HepG2 (cell line): Measurements from ENCODE around the gene RASAL3. TPM values are rescaled to one million over a fixed set of nuclear protein-coding genes. Genes with fewer than 3 reads are reported as not detected.

ENCODE experiments used
- ATAC-seq: fragments of 200-7000 bp; cut with Tn5 transposase; 3 replicates; pipeline ENCODE4 v1.9.1; 2020; ENCODE audit warnings: mild to moderate bottlenecking, moderate library complexity
- BruUV-seq: library from RNA; stranded (reverse); fragments of 400-500 nt; replicated peaks from 2 replicates; lab custom pipeline; 2021; lab: Mats Ljungman, UMichigan
- CTCF ChIA-PET: fragments of 300-600 bp; formaldehyde crosslinking; extraction: SDS; loops from one replicate; lab custom pipeline; 2021; ENCODE audit warnings: low total read pairs, inconsistent platforms, low intra/inter-chr PET ratio; lab: Yijun Ruan, JAX
- POLR2A ChIA-PET: fragments of 350-600 bp; sonication (Branson Sonifier 250); formaldehyde crosslinking; loops from one replicate; lab custom pipeline; 2020; ENCODE audit warnings: antibody characterized with exemption, inconsistent platforms; lab: Yijun Ruan, JAX
- DNase-seq: peaks from one replicate; pipeline ENCODE4 v3.0.0-alpha.2; 2015; ENCODE audit warnings: low spot score
- FAIRE-seq: peaks from 3 replicates; lab custom pipeline; 2011; peaks lifted over from hg19 to GRCh38; lab: Jason Lieb, UNC
- H2AFZ ChIP-seq: one replicate; pipeline ENCODE4 v1.6.1; 2011; ENCODE audit warnings: low read length, inconsistent platforms
- H3K27ac ChIP-seq: fragments of 300-600 bp; 3 replicates; pipeline ENCODE4 v1.8.0; 2011; ENCODE audit warnings: mixed run types, mild to moderate bottlenecking, mixed read lengths, low read length, inconsistent platforms; ENCODE audit not compliant: insufficient read depth; ENCODE audit errors: extremely low read length
- H3K27me3 ChIP-seq, 2 experiments: fragments of 200-600 bp in 1 of 2; 2 replicates in 1 of 2; 3 replicates in 1 of 2; pipeline versions ENCODE4 v1.6.0 to v1.8.0; 2011; ENCODE audit warnings: low read length in 2 of 2, mild to moderate bottlenecking in 2 of 2, moderate library complexity in 2 of 2, inconsistent platforms in 1 of 2; ENCODE audit not compliant: insufficient read depth in 2 of 2, control insufficient read depth in 1 of 2
- H3K36me3 ChIP-seq, 2 experiments: fragments of 200-600 bp in 1 of 2; replicated peaks in 1 of 2; 2 replicates in 1 of 2; 3 replicates in 1 of 2; pipeline versions ENCODE4 v1.5.1 to v1.8.0; 2011; ENCODE audit warnings: low read length in 2 of 2, inconsistent platforms in 1 of 2; ENCODE audit not compliant: insufficient read depth in 2 of 2, control insufficient read depth in 1 of 2
- H3K4me1 ChIP-seq: 2 replicates; pipeline ENCODE4 v1.5.1; 2012; ENCODE audit warnings: low read length, inconsistent platforms; ENCODE audit not compliant: insufficient read depth
- H3K4me2 ChIP-seq: 2 replicates; pipeline ENCODE4 v1.6.0; 2011; ENCODE audit warnings: low read depth, low read length, inconsistent platforms
- H3K4me3 ChIP-seq, 3 experiments: fragments of 200-600 bp in 1 of 3; sonication (generic), shearing (Covaris generic) in 1 of 3; replicated peaks in 1 of 3; 2 replicates each; pipeline ENCODE4 v1.5.1; 2011 to 2016; ENCODE audit warnings: low read length in 3 of 3, inconsistent platforms in 2 of 3, low read depth in 2 of 3, mild to moderate bottlenecking in 2 of 3, control low read depth in 1 of 3, mixed read lengths in 1 of 3; ENCODE audit not compliant: insufficient read depth in 1 of 3
- H3K79me2 ChIP-seq: one replicate; pipeline ENCODE4 v1.6.1; 2011; ENCODE audit warnings: low read length, inconsistent platforms; ENCODE audit not compliant: insufficient read depth
- H3K9ac ChIP-seq: 2 replicates; pipeline ENCODE4 v1.6.0; 2011; ENCODE audit warnings: mild to moderate bottlenecking, low read depth, low read length, inconsistent platforms; ENCODE audit not compliant: insufficient read depth
- H3K9me3 ChIP-seq: 2 replicates; pipeline ENCODE4 v1.5.1; 2012; ENCODE audit warnings: mild to moderate bottlenecking, low read length
- H4K20me1 ChIP-seq: 2 replicates; pipeline ENCODE4 v1.6.0; 2011; ENCODE audit warnings: inconsistent platforms, mild to moderate bottlenecking, low read length, moderate library complexity; ENCODE audit not compliant: insufficient read depth
- DMAP1 ChIP-seq: IDR thresholded peaks from 2 replicates; pipeline ENCODE4 v1.6.1; 2016
- ERF ChIP-seq: IDR thresholded peaks from 2 replicates; pipeline ENCODE4 v1.6.1; 2018; ENCODE audit warnings: missing biosample characterization, missing genetic modification reagents
- HOXA3 ChIP-seq: sonication (generic); formaldehyde crosslinking; IDR thresholded peaks from 2 replicates; pipeline ENCODE4 v1.5.0; 2020; ENCODE audit warnings: missing genetic modification reagents
- PATZ1 ChIP-seq: sonication (generic); formaldehyde crosslinking; IDR thresholded peaks from 2 replicates; pipeline ENCODE4 v1.4.0; 2020; ENCODE audit warnings: missing genetic modification reagents
- YEATS2 ChIP-seq: sonication (generic); formaldehyde crosslinking; IDR thresholded peaks from 2 replicates; pipeline ENCODE4 v1.4.0; 2020; ENCODE audit warnings: missing genetic modification reagents, borderline replicate concordance
- ZNF570 ChIP-seq: sonication (generic); formaldehyde crosslinking; IDR thresholded peaks from 2 replicates; pipeline ENCODE4 v1.4.0; 2020; ENCODE audit warnings: mild to moderate bottlenecking, missing genetic modification reagents, borderline replicate concordance
- ZNF687 ChIP-seq: sonication (generic); formaldehyde crosslinking; IDR thresholded peaks from 2 replicates; pipeline ENCODE4 v1.5.1; 2020; ENCODE audit warnings: mild to moderate bottlenecking, missing genetic modification reagents, moderate library complexity
- WGBS: methylation state at CpG from one replicate; pipeline ENCODE4 v1.1.6; 2017; ENCODE audit warnings: low lambda C conversion rate; 5-methylcytosine and 5-hydroxymethylcytosine counted together
- in situ Hi-C: cut with HindIII; loops from 2 replicates; pipeline ENCODE4 v1.10.0; 2017; ENCODE audit warnings: low pct_unique_long_range_greater_than_20kb; ENCODE audit not compliant: extremely low pct_ligation_motif_present
- intact Hi-C: fragments of 100-400 bp; cut with micrococcal nuclease; formaldehyde crosslinking; loops from one replicate; pipeline ENCODE4 v1.10.0; 2022; ENCODE audit not compliant: unreplicated experiment
- polyA plus RNA-seq, 8 experiments: library from polyadenylated mRNA; depleted of rRNA in 3 of 8; stranded (reverse) in 7 of 8; unstranded in 1 of 8; fragments of >200 nt; fragmentation: Illumina TruSeq in 4 of 8; extraction: Trizol in 4 of 8; gene quantifications; 2 replicates each; pipeline versions ENCODE4 v1.2.1 to v1.2.3, GENCODE V29; 2011 to 2016; ENCODE audit warnings: low read depth in 4 of 8, missing spikeins in 1 of 8, mixed read lengths in 1 of 8; ENCODE audit not compliant: insufficient read depth in 1 of 8
- total RNA-seq, 5 experiments: library from RNA; depleted of rRNA; stranded (reverse); fragments of >200 nt; fragmentation: Illumina TruSeq; extraction: Trizol; gene quantifications; 2 replicates each; pipeline ENCODE4 v1.2.3, GENCODE V29; 2016; ENCODE audit warnings: low read depth in 1 of 5
- TF ChIP-seq, protein P1 (sequence below): sonication (generic); formaldehyde crosslinking; IDR thresholded peaks from 2 replicates; pipeline ENCODE4 v1.5.0; 2020; ENCODE audit warnings: mild to moderate bottlenecking, missing genetic modification reagents
- TF ChIP-seq, protein P2 (sequence below): sonication (generic); formaldehyde crosslinking; conservative IDR thresholded peaks from 2 replicates; pipeline ENCODE4 v1.4.0; 2020; ENCODE audit warnings: missing genetic modification reagents
- TF ChIP-seq, protein P3 (sequence below): IDR thresholded peaks from 2 replicates; pipeline ENCODE4 v1.6.1; 2012; ENCODE audit warnings: inconsistent platforms

Gene RASAL3
- total and polyA plus RNA-seq, 2 of the 13 experiments (the other 11 are each of a cell fraction or from before 2014, with no cell fraction given): not detected

DNA sequence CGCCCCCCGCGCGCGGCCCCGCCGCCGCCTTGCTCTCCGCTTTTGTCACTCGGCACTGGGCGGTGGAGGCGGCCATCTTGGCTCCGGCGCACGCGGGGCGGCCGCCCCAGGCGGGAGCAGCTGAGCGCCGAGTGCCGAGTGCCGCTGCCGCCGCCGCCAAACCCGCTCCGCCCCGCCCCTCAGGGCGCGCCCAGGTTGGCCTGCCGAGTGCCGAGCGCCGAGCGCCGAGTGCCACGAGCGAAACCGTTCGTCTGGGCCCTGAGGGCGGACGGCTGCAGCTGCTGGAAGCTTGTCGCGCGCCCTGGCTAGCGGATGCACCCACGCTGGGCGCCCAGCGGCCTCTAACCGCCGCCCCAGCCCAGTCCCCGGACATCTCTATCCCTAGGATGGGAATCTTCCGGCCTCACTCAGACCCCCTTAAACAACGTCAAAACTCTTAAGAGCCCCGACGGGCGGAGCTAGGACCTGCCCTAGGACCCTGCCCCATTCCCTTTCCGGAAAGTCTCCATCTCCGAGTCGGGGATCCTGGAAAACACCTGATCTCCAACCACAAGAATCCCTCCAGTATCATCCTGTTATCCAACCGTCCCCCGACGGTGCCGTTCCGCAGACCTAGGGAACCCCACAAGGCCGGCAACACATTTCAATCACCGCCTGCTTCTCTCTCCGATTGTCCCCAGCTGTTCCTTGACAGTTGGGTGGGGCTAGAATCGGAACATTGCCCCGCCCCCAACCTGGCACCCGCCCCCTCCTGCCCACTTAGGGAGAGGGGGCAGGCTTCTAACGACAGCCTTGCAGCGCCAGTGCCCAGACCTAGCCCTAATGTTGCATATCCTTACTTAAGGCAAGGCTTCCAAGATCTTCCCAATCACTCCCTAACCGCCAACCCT, 31.5 kb downstream of the RASAL3 start:
- H3K4me2 ChIP-seq: peak overlapping the region; percentile 76
- BruUV-seq: no TSS peak
- DNase-seq (peak; percentile 65), FAIRE-seq (no peak), ATAC-seq (peak; percentile 67)
- peak overlapping the region; percentile 64 to 88 (median 85); a peak in 5 of 6 replicates for H3K4me3 ChIP-seq
- H3K36me3 ChIP-seq: peaks cover 4% of the 10 kb centered on the region in 2 experiments; a peak in 2 of 5 replicates
- no peaks in the 10 kb centered on the region for H3K9me3 ChIP-seq
- ChIA-PET CTCF (no interaction called here), POLR2A (interaction anchor here (0.6 to 2.4 kb wide), 5 partner anchors 14 to 1226 kb away, joined by 3 to 34 read pairs (median 7); partner anchors contain the start of genes AKAP8 and AKAP8L)
- 2% methylated on average over 14 of the region's 75 CpGs for WGBS
- H4K20me1 ChIP-seq: no peaks in the 10 kb centered on the region
- H3K27ac ChIP-seq: peak overlapping the region; percentile 64
- peaks cover 24% of the 10 kb centered on the region for H3K79me2 ChIP-seq
- H2AFZ ChIP-seq: no peak overlapping the region
- intact Hi-C loops (loop anchor here (5.0 kb wide), 1 partner anchor 124 kb away; no protein-coding TSS in a partner anchor), in situ Hi-C loops (no loop called here)
- H3K9ac ChIP-seq: peak overlapping the region; percentile 77
- no peaks in the 10 kb centered on the region; a peak in 2 of 5 replicates for H3K27me3 ChIP-seq
- H3K4me1 ChIP-seq: peaks cover 38% of the 10 kb centered on the region
- TF ChIP-seq, protein P1, sequence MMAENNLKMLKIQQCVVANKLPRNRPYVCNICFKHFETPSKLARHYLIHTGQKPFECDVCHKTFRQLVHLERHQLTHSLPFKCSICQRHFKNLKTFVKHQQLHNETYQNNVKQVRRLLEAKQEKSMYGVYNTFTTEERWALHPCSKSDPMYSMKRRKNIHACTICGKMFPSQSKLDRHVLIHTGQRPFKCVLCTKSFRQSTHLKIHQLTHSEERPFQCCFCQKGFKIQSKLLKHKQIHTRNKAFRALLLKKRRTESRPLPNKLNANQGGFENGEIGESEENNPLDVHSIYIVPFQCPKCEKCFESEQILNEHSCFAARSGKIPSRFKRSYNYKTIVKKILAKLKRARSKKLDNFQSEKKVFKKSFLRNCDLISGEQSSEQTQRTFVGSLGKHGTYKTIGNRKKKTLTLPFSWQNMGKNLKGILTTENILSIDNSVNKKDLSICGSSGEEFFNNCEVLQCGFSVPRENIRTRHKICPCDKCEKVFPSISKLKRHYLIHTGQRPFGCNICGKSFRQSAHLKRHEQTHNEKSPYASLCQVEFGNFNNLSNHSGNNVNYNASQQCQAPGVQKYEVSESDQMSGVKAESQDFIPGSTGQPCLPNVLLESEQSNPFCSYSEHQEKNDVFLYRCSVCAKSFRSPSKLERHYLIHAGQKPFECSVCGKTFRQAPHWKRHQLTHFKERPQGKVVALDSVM (CRISPR knock-in tag): peak; percentile 50; the same call in 1 of the 2 replicates
- TF ChIP-seq DMAP1: peak; percentile 79; the same call in 1 of the 2 replicates
- TF ChIP-seq, protein P2, sequence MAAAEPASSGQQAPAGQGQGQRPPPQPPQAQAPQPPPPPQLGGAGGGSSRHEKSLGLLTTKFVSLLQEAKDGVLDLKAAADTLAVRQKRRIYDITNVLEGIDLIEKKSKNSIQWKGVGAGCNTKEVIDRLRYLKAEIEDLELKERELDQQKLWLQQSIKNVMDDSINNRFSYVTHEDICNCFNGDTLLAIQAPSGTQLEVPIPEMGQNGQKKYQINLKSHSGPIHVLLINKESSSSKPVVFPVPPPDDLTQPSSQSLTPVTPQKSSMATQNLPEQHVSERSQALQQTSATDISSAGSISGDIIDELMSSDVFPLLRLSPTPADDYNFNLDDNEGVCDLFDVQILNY (CRISPR knock-in tag): peak; percentile 64; the same call in 1 of the 2 replicates
- no peak for TF ChIP-seq ZNF570 (CRISPR knock-in tag)
- TF ChIP-seq, protein P3, sequence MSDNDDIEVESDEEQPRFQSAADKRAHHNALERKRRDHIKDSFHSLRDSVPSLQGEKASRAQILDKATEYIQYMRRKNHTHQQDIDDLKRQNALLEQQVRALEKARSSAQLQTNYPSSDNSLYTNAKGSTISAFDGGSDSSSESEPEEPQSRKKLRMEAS: peak; percentile 91
- peak; percentile 42; the same call in 1 of the 2 replicates for TF ChIP-seq YEATS2 (CRISPR knock-in tag)
- TF ChIP-seq PATZ1 (CRISPR knock-in tag): peak; percentile 42; the same call in 1 of the 2 replicates
- TF ChIP-seq ZNF687 (CRISPR knock-in tag): peak; percentile 60; the same call in 1 of the 2 replicates
- peak; percentile 93 for TF ChIP-seq HOXA3
- TF ChIP-seq ERF (CRISPR knock-in tag): peak; percentile 58; the same call in 1 of the 2 replicates
